ENCODE measurements around the gene BAZ1A. TPM values are rescaled to one million over a fixed set of nuclear protein-coding genes. Genes with fewer than 3 reads are reported as not detected.

BAZ1A gene
- polyA plus RNA-seq, 1 donor from 2014 or later, result 18.1 TPM

GRCh38 chr14:34785223-34786006 is 89.7 kb downstream of the BAZ1A start:
- Histone ChIP-seq H3K36me3 (ENCODE audit: insufficient read depth, low read length) (peaks cover 4% of the 10 kb centered on the region), H4K20me1 (ENCODE audit: insufficient read depth) (no peaks in the 10 kb centered on the region), H3K27me3 (ENCODE audit: insufficient read depth, low read depth, low read length) (no peaks in the 10 kb centered on the region), H3K4me3 (ENCODE audit: low read length) (no peak overlapping the region), H3K9ac (ENCODE audit: low read length) (no peak overlapping the region), H3K4me2 (ENCODE audit: low read length) (no peak overlapping the region), H3K9me2 (ENCODE audit: insufficient read depth, low read length) (no peaks in the 10 kb centered on the region), H3K79me2 (replicated peaks; ENCODE audit: insufficient read depth, low read length) (no peaks in the 10 kb centered on the region), H3K27ac (ENCODE audit: low read length) (no peak overlapping the region), H2AFZ (ENCODE audit: low read depth, low read length) (no peak overlapping the region), H3K9me3 (ENCODE audit: low read length) (no peaks in the 10 kb centered on the region), H3F3A (ENCODE audit: insufficient read depth, low read length, poor library complexity, severe bottlenecking) (no peaks in the 10 kb centered on the region)
- TF ChIP-seq MXI1 (conservative IDR thresholded peaks at IDR 0.05; ENCODE audit: poor library complexity, severe bottlenecking) (no peak), POLR2AphosphoS5 (IDR thresholded peaks at IDR 0.05) (no peak), EP300 (conservative IDR thresholded peaks at IDR 0.05; ENCODE audit: poor library complexity, severe bottlenecking) (no peak), TAF1 (IDR thresholded peaks at IDR 0.05; ENCODE audit: low read depth) (no peak), RAD21 (conservative IDR thresholded peaks at IDR 0.05) (no peak), SMC3 (conservative IDR thresholded peaks at IDR 0.05; ENCODE audit: poor library complexity) (no peak), EZH2 (IDR thresholded peaks at IDR 0.05; ENCODE audit: borderline replicate concordance, insufficient read depth, low read length, poor library complexity, severe bottlenecking) (no peak), REST (IDR thresholded peaks at IDR 0.05; ENCODE audit: borderline replicate concordance) (no peak), CTCF (IDR thresholded peaks at IDR 0.05; ENCODE audit: poor library complexity, severe bottlenecking) (no peak)

GRCh38 chr14:34782031-34782430 is 93.1 kb downstream of the BAZ1A start:
- H3K36me3 ChIP-seq (ENCODE audit: insufficient read depth, low read length), result peaks cover 4% of the 10 kb centered on the region
- no peak overlapping the region for H3K9ac ChIP-seq (ENCODE audit: low read length)
- H4K20me1 ChIP-seq (ENCODE audit: insufficient read depth), result no peaks in the 10 kb centered on the region
- H3K27me3 ChIP-seq (ENCODE audit: insufficient read depth, low read depth, low read length), result no peaks in the 10 kb centered on the region
- no peak overlapping the region for H3K27ac ChIP-seq (ENCODE audit: low read length)
- H3K4me3 ChIP-seq (ENCODE audit: low read length), result no peak overlapping the region
- H3F3A ChIP-seq (ENCODE audit: insufficient read depth, low read length, poor library complexity, severe bottlenecking), result no peaks in the 10 kb centered on the region
- H2AFZ ChIP-seq (ENCODE audit: low read depth, low read length), result no peak overlapping the region
- H3K79me2 ChIP-seq (replicated peaks; ENCODE audit: insufficient read depth, low read length), result no peaks in the 10 kb centered on the region
- H3K4me2 ChIP-seq (ENCODE audit: low read length), result no peak overlapping the region
- H3K9me2 ChIP-seq (ENCODE audit: insufficient read depth, low read length), result no peaks in the 10 kb centered on the region
- no peaks in the 10 kb centered on the region for H3K9me3 ChIP-seq (ENCODE audit: low read length)
- TF ChIP-seq CTCF (IDR thresholded peaks at IDR 0.05; ENCODE audit: poor library complexity, severe bottlenecking), result no peak
- no peak for TF ChIP-seq MXI1 (conservative IDR thresholded peaks at IDR 0.05; ENCODE audit: poor library complexity, severe bottlenecking)
- no peak for TF ChIP-seq EZH2 (IDR thresholded peaks at IDR 0.05; ENCODE audit: borderline replicate concordance, insufficient read depth, low read length, poor library complexity, severe bottlenecking)
- TF ChIP-seq SMC3 (conservative IDR thresholded peaks at IDR 0.05; ENCODE audit: poor library complexity), result no peak
- TF ChIP-seq TAF1 (IDR thresholded peaks at IDR 0.05; ENCODE audit: low read depth), result no peak
- TF ChIP-seq EP300 (conservative IDR thresholded peaks at IDR 0.05; ENCODE audit: poor library complexity, severe bottlenecking), result no peak
- no peak for TF ChIP-seq POLR2AphosphoS5 (IDR thresholded peaks at IDR 0.05)
- TF ChIP-seq REST (IDR thresholded peaks at IDR 0.05; ENCODE audit: borderline replicate concordance), result no peak
- no peak for TF ChIP-seq RAD21 (conservative IDR thresholded peaks at IDR 0.05)
